SJCRH30 (cell line): ENCODE results near the gene DUOX2. TPM values are rescaled to one million over a fixed set of nuclear protein-coding genes. Genes with fewer than 3 reads are reported as not detected.
"Not testable (repeated sequence)": the region's sequence is repeated elsewhere in the genome, so short reads cannot be mapped to it uniquely, and the experiment has no call there.

Source experiments
- DNase-seq, 2 experiments: peaks; one replicate each; pipeline ENCODE4 v3.0.0-alpha.2; 2015 to 2020
- H3K27ac ChIP-seq: fragments of 250-450 bp; sonication (Bioruptor Pico); 2 replicates; pipeline ENCODE4 v1.5.1; 2020; ENCODE audit warnings: mild to moderate bottlenecking, moderate library complexity
- H3K27me3 ChIP-seq: fragments of 250-450 bp; sonication (Bioruptor Pico); 2 replicates; pipeline ENCODE4 v1.5.1; 2020; ENCODE audit warnings: mild to moderate bottlenecking, moderate library complexity
- H3K36me3 ChIP-seq: fragments of 250-450 bp; sonication (Bioruptor Pico); 2 replicates; pipeline ENCODE4 v1.5.1; 2020; ENCODE audit warnings: mild to moderate bottlenecking, moderate library complexity
- H3K4me1 ChIP-seq: fragments of 250-450 bp; sonication (Bioruptor Pico); 2 replicates; pipeline ENCODE4 v1.5.1; 2020; ENCODE audit warnings: mild to moderate bottlenecking, moderate library complexity
- H3K4me3 ChIP-seq: fragments of 250-450 bp; sonication (Bioruptor Pico); 2 replicates; pipeline ENCODE4 v1.5.1; 2020; ENCODE audit warnings: mild to moderate bottlenecking, moderate library complexity
- H3K9me3 ChIP-seq: fragments of 250-450 bp; sonication (Bioruptor Pico); replicated peaks from 2 replicates; pipeline ENCODE4 v1.5.1; 2020; ENCODE audit warnings: mild to moderate bottlenecking, moderate library complexity
- total RNA-seq: library from RNA; depleted of rRNA; stranded (reverse); fragments of >200 nt; shearing (Covaris generic); gene quantifications from 2 replicates; pipeline ENCODE4 v1.2.3, GENCODE V29; 2014; rRNA removed

The DUOX2 gene
- total RNA-seq, 1 experiment from 2014 or later = not detected

GRCh38 chr15:45058690-45059675 is 55.0 kb downstream of the DUOX2 start:
- not testable (repeated sequence) for H3K4me3 ChIP-seq, DNase-seq, H3K9me3 ChIP-seq, H3K4me1 ChIP-seq, H3K36me3 ChIP-seq, H3K27ac ChIP-seq, H3K27me3 ChIP-seq

GRCh38 chr15:45052676-45053075 is 61.3 kb downstream of the DUOX2 start:
- H3K9me3 ChIP-seq, H3K4me1 ChIP-seq, H3K27ac ChIP-seq, H3K27me3 ChIP-seq, DNase-seq, H3K4me3 ChIP-seq: not testable (repeated sequence)
- peaks cover 34% of the 10 kb centered on the region for H3K36me3 ChIP-seq

DNA sequence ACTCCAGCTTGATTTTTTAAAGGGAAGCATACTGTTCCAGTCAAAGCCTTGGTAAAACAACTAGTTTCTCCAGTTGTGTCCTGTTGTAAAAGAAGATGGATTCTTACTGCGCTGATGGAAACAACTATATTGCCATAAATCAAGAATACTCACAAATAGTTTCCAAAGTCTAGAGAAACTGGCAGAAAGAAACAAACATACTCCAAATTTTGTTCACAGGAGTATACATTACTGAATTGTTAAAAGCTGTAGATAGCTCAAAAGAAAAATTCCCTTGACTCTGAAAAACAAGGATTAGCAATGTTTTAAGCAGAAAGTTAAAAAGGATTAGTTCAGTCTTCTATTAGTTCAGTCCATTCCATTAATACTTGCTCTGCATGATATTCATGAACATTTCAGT is 63.4 kb downstream of the DUOX2 start:
- H3K27ac ChIP-seq = no peak overlapping the region
- H3K27me3 ChIP-seq = no peaks in the 10 kb centered on the region
- no peak overlapping the region for H3K4me3 ChIP-seq
- peaks cover 37% of the 10 kb centered on the region for H3K36me3 ChIP-seq
- no peaks in the 10 kb centered on the region for H3K4me1 ChIP-seq
- no peaks in the 10 kb centered on the region for H3K9me3 ChIP-seq
- DNase-seq = no peak

- no peaks in the 10 kb centered on the region for H3K4me1 ChIP-seq
- peaks cover 37% of the 10 kb centered on the region for H3K36me3 ChIP-seq
- no peak overlapping the region for H3K4me3 ChIP-seq
- H3K9me3 ChIP-seq = no peaks in the 10 kb centered on the region
- H3K27ac ChIP-seq = no peak overlapping the region
- no peak for DNase-seq
- no peaks in the 10 kb centered on the region for H3K27me3 ChIP-seq
These were observed 65.0 kb downstream of the DUOX2 start for GRCh38 chr15:45048794-45049631.

GRCh38 chr15:45048449-45048793 is 65.6 kb downstream of the DUOX2 start:
- H3K36me3 ChIP-seq = peaks cover 36% of the 10 kb centered on the region
- not testable (repeated sequence) for H3K27ac ChIP-seq, DNase-seq, H3K4me1 ChIP-seq, H3K27me3 ChIP-seq, H3K9me3 ChIP-seq, H3K4me3 ChIP-seq

DNA sequence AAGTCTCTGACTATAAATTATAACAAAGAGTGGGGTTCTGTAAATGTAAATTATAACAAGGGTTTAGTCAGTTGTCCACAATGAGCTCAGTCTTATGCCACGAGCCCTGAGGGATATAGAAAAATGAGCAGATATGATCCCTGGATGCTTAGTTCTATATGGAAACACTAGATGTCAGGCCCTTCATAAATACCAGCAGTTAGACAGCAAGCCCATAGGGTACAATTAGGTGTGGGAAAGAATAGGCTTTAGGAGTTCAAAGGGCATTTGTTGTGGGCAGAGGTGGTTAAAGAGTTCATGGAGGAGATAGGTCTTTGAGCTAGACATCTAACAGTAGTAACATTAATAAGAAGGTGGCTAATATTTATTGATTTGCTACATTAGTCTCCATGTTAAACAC is 69.7 kb downstream of the DUOX2 start:
- not testable (repeated sequence) for H3K4me1 ChIP-seq, H3K4me3 ChIP-seq, H3K9me3 ChIP-seq, H3K27ac ChIP-seq, H3K27me3 ChIP-seq, DNase-seq
- peaks cover 20% of the 10 kb centered on the region for H3K36me3 ChIP-seq

DNA sequence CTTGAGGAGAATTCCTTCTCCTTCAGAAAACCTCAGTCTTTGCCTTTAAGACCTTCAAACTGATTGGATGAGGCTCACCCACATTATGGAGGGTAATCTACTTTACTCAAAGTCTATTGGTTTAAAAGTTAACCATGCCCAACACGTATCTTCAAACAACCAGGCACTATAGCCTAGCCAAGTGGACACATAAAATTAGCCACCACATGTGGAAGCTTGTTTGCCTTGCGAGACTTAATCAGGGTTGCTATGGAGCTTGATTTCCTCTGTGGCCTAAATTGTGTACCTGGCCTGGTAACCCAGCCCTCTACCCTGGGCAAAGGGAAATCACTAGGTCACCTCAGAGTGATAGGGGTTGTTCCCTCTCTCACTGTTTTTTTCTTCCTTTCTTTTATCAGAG is 71.1 kb downstream of the DUOX2 start:
- H3K9me3 ChIP-seq, H3K4me3 ChIP-seq, DNase-seq, H3K36me3 ChIP-seq, H3K4me1 ChIP-seq, H3K27ac ChIP-seq, H3K27me3 ChIP-seq: not testable (repeated sequence)

Other genes with a start within 250 kb of the DUOX2 start
- not detected in 2 replicates for gene TERB2, start 157.5 kb downstream of the DUOX2 start, total RNA-seq
- 48.8 and 49.5 TPM in 2 replicates for gene SORD, start 91.0 kb downstream of the DUOX2 start, total RNA-seq
- not detected in 2 replicates for gene DUOXA2, start 154 bp upstream of the DUOX2 start, total RNA-seq
- gene DUOXA1, start 15.7 kb upstream of the DUOX2 start, total RNA-seq = 0.04 TPM in 1 of 2 replicates, not detected in the other
- not detected in 2 replicates for gene DUOX1, start 15.8 kb upstream of the DUOX2 start, total RNA-seq
- 22.1 and 22.9 TPM in 2 replicates for gene SHF, start 73.8 kb upstream of the DUOX2 start, total RNA-seq
- gene SLC28A2, start 138.1 kb upstream of the DUOX2 start, total RNA-seq = not detected in 2 replicates